Right lobe of liver (tissue), 4 donors: ENCODE results near the gene OLIG2.

Experiments
- CTCF ChIP-seq, 4 donors: fragments of 200-600 bp in 3 of 4; fragments of 450-650 bp in 1 of 4; IDR thresholded peaks; one replicate each; pipeline versions ENCODE4 v1.5.1 to v1.8.0; 2016 to 2022; ENCODE audit warnings: antibody characterized with exemption in 4 of 4, mild to moderate bottlenecking in 2 of 4
- POLR2A ChIP-seq: fragments of 450-650 bp; IDR thresholded peaks from one replicate; pipeline ENCODE4 v1.6.1; 2017; ENCODE audit warnings: antibody characterized with exemption, mild to moderate bottlenecking
- donor health status: DM: no; HTN: no; CAD: no.
- donor health status: DM: no; HTN: no; CAD: no.
- donor health status: DM: no; HTN: yes; CAD: no.

DNA sequence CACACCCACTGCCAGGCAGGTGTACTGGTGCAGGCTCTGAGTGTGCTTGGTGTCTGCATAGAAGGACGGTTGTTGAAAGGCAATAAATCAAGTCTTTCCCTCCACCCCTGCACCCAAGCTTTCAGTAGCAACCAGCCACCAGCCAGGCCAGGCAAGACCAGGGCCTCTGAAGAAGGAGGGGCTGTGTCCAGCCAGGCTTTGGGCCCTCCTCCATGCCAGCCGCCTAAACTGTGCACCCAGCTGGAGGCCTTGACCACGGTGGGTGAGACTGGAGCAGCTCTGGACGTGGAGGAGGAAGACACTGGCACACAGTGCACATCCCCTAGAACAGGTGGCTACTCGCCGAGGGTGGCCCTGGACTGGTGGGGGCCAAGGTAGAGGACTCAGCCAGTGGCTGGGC is 4.9 kb downstream of the OLIG2 start:
- TF ChIP-seq CTCF (IDR thresholded peaks at IDR 0.05) (no peak), POLR2A (no peak)
